Astrocyte of the cerebellum (primary cell): Measurements from ENCODE around the gene VPS4A.
"Not testable (repeated sequence)": the region's sequence is repeated elsewhere in the genome, so short reads cannot be mapped to it uniquely, and the experiment has no call there.

Experiments
- DNase-seq: peaks from one replicate; pipeline ENCODE4 v3.0.0-alpha.2; 2011; ENCODE audit warnings: low read depth
- H3K4me3 ChIP-seq: 2 replicates; pipeline ENCODE4 v1.5.1; 2011; ENCODE audit warnings: mild to moderate bottlenecking, low read depth, low read length, moderate library complexity
- in situ Hi-C: cut with HindIII; loops from 2 replicates; pipeline ENCODE4 v1.10.0; 2017; ENCODE audit warnings: low sequenced_read_pairs
- TF ChIP-seq, protein P1 (sequence below): IDR thresholded peaks from 2 replicates; pipeline ENCODE4 v1.5.1; 2012; ENCODE audit warnings: low read length, low read depth, moderate library complexity, mild to moderate bottlenecking; ENCODE audit errors: missing control alignments

The VPS4A gene

GRCh38 chr16:69274699-69275235 lies 36.4 kb upstream of the VPS4A start:
- H3K4me3 ChIP-seq: no peak overlapping the region
- DNase-seq: no peak
- in situ Hi-C loops: no loop called here
- TF ChIP-seq, protein P1, sequence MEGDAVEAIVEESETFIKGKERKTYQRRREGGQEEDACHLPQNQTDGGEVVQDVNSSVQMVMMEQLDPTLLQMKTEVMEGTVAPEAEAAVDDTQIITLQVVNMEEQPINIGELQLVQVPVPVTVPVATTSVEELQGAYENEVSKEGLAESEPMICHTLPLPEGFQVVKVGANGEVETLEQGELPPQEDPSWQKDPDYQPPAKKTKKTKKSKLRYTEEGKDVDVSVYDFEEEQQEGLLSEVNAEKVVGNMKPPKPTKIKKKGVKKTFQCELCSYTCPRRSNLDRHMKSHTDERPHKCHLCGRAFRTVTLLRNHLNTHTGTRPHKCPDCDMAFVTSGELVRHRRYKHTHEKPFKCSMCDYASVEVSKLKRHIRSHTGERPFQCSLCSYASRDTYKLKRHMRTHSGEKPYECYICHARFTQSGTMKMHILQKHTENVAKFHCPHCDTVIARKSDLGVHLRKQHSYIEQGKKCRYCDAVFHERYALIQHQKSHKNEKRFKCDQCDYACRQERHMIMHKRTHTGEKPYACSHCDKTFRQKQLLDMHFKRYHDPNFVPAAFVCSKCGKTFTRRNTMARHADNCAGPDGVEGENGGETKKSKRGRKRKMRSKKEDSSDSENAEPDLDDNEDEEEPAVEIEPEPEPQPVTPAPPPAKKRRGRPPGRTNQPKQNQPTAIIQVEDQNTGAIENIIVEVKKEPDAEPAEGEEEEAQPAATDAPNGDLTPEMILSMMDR: no peak

- DNase-seq: peak; percentile 97
Measured at GRCh38 chr16:69276148-69277115, 34.7 kb upstream of the VPS4A start.

DNA sequence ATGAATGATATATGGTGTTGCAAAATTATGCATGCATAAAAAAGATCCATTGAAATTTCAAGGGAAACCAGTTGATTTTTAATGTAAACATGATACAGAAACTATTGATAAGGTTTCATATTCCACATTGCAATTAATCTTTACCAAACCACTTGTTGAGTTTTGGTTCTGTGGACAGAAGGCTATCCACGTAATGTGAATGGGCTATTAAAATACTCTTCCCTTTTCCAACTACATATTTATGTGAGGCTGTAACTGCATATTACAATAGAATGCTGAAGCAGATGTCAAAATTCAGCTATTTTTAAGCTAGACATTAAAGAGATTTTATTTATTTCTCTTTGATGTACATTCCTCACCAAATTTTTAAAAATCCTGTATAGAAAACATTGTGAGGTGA lies 33.7 kb upstream of the VPS4A start:
- no peak overlapping the region for H3K4me3 ChIP-seq
- TF ChIP-seq, protein P1: no peak
- DNase-seq: no peak
- in situ Hi-C loops: no loop called here

More at GRCh38 chr16:69276148-69277115, 34.7 kb upstream of the VPS4A start:
- in situ Hi-C loops: no loop called here
- TF ChIP-seq, protein P1: no peak
- no peak overlapping the region for H3K4me3 ChIP-seq

GRCh38 chr16:69283851-69284250 lies 27.3 kb upstream of the VPS4A start:
- in situ Hi-C loops: no loop called here
- TF ChIP-seq, protein P1: no peak
- H3K4me3 ChIP-seq: no peak overlapping the region
- no peak for DNase-seq

DNA sequence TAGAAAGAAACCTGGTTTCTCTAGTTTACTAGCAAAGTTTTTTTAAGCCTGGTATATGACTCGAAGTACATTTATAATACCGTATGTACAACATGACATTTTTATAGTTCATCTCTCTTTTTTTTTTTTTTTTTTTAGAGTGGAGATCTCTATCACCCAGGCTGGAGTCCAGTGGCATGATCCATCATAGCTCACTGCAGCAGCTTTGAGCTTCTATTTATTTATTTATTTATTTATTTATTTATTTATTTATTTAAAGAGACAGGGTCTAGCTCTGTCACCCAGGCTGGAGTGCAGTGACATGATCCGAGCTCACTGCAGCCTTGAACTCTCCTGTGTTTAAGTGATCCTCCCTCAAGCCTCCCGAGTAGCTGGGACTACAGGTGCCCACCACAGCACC lies 25.9 kb upstream of the VPS4A start:
- in situ Hi-C loops: no loop called here
- TF ChIP-seq, protein P1: no peak
- no peak for DNase-seq

GRCh38 chr16:69286941-69287713 lies 24.0 kb upstream of the VPS4A start:
- DNase-seq: peak; percentile 72

More for the DNA sequence above, 25.9 kb upstream of the VPS4A start:
- H3K4me3 ChIP-seq: no peak overlapping the region

GRCh38 chr16:69291657-69292056 lies 19.5 kb upstream of the VPS4A start:
- in situ Hi-C loops, H3K4me3 ChIP-seq, DNase-seq: not testable (repeated sequence)

More at GRCh38 chr16:69286941-69287713, 24.0 kb upstream of the VPS4A start:
- in situ Hi-C loops: no loop called here
- H3K4me3 ChIP-seq: no peak overlapping the region
- TF ChIP-seq, protein P1: peak; percentile 32
